Breast epithelium (tissue), 4 donors: Measurements from ENCODE around the gene TTC7B. TPM values are rescaled to one million over a fixed set of nuclear protein-coding genes. Genes with fewer than 3 reads are reported as not detected.

Experiments used
- DNase-seq, 2 donors: peaks; one replicate each; pipeline ENCODE4 v3.0.0-alpha.2; 2019; ENCODE audit warnings: low spot score in 2 of 2
- H3K27ac ChIP-seq, 2 donors: fragments of 200-600 bp; sonication (generic) in 1 of 2; one replicate each; pipeline ENCODE4 v1.5.1; 2016 to 2019; ENCODE audit warnings: mild to moderate bottlenecking in 1 of 2
- H3K27me3 ChIP-seq, 2 donors: fragments of 200-600 bp; sonication (generic) in 1 of 2; one replicate each; pipeline versions ENCODE4 v1.5.1 to v1.6.0; 2017 to 2019; ENCODE audit warnings: control low read depth in 1 of 2, mild to moderate bottlenecking in 1 of 2
- H3K36me3 ChIP-seq: fragments of 200-600 bp; one replicate; pipeline ENCODE4 v1.5.1; 2019
- H3K4me1 ChIP-seq, 2 donors: fragments of 200-600 bp; sonication (generic); one replicate each; pipeline ENCODE4 v1.5.1; 2016 to 2019; ENCODE audit warnings: control low read depth in 1 of 2
- H3K4me3 ChIP-seq, 3 donors: fragments of 200-600 bp; sonication (generic); 1 replicate in 2 of 3; 2 replicates in 1 of 3; pipeline ENCODE4 v1.5.1; 2016 to 2019; ENCODE audit warnings: mild to moderate bottlenecking in 3 of 3, moderate library complexity in 2 of 3
- H3K9me3 ChIP-seq, 2 donors: fragments of 200-600 bp; sonication (generic) in 1 of 2; one replicate each; pipeline ENCODE4 v1.5.1; 2016 to 2019; ENCODE audit warnings: control low read depth in 1 of 2
- CTCF ChIP-seq, 3 donors: fragments of 450-650 bp; IDR thresholded peaks; one replicate each; pipeline ENCODE4 v1.5.1; 2016 to 2017; ENCODE audit warnings: antibody characterized with exemption in 3 of 3, mild to moderate bottlenecking in 3 of 3, moderate library complexity in 3 of 3
- POLR2A ChIP-seq: fragments of 450-650 bp; IDR thresholded peaks from one replicate; pipeline ENCODE4 v1.6.1; 2016; ENCODE audit warnings: antibody characterized with exemption, mild to moderate bottlenecking, moderate library complexity
- POLR2AphosphoS5 ChIP-seq, 3 donors: sonication (generic); formaldehyde crosslinking; IDR thresholded peaks; one replicate each; pipeline ENCODE4 v1.6.1; 2017; ENCODE audit warnings: antibody characterized with exemption in 3 of 3
- intact Hi-C: fragments of 100-400 bp; cut with DNase I; formaldehyde crosslinking; loops from one replicate; pipeline ENCODE4 v1.15.1; 2023; ENCODE audit warnings: low total_unique reads
- total RNA-seq, 3 donors: library from RNA; depleted of rRNA; stranded (reverse); fragments of >200 nt; gene quantifications; one replicate each; pipeline ENCODE4 v1.1.0, GENCODE V29; 2016

Gene TTC7B
- total RNA-seq, 3 donors from 2014 or later: 14.0 to 29.1 (median 22.0) TPM

DNA sequence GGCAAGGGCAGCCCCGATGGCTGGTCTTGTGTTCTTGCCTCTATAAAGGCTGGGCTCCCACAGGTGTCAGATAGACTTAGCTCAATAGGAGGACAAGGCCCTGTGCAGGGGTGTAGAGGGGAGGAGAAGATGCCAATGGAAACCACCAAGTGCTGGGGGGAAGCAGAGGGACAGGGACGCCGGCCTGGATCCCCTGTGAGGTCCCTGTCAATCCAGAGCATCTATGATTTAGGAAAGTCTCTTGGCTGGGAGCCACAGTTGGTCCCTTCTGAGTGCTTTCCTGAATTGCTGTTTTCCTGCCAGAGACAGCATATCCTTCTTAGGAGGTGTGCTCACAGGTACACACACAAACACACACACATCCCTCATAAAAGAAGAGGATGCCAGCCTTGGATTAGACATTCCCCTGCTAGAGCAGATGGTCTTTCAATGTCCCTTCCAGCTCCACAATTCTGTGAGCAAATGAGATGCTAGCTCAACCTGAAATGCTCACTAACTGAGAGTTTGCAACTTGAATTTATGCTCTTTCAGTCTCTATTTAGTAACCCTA, 62.7 kb downstream of the TTC7B start:
- Histone ChIP-seq H3K4me1 (no peaks in the 10 kb centered on the region), H3K27me3 (no peaks in the 10 kb centered on the region), H3K9me3 (peaks cover 8% of the 10 kb centered on the region in 2 donors), H3K36me3 (no peaks in the 10 kb centered on the region), H3K27ac (no peak overlapping the region), H3K4me3 (no peak overlapping the region)
- no peak for DNase-seq
- TF ChIP-seq CTCF (IDR thresholded peaks at IDR 0.05): no peak
- no peak for TF ChIP-seq POLR2AphosphoS5 (IDR thresholded peaks at IDR 0.05)
- TF ChIP-seq POLR2A: no peak
- intact Hi-C loops: no loop called here

DNA sequence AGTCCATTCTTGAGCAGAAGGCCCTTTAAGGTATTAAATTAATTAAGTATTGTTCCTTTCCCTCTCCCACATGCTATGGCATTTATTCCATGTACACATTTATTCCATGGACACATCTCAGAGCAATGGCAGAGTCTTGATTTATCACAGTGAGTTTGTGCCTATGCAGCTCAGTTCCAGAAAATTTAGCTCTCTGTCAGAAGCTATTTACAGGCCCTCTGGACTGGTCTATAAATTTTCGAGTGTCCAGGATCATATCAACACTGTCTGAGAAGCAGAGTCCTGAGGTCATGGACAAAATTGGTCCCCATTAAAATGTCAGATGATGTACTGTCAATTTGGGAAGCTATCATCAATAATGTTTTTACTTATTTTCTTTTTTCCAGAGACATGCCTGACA, 65.5 kb downstream of the TTC7B start:
- no peak overlapping the region for H3K27ac ChIP-seq
- H3K36me3 ChIP-seq: no peaks in the 10 kb centered on the region
- TF ChIP-seq CTCF (IDR thresholded peaks at IDR 0.05) (no peak), POLR2AphosphoS5 (IDR thresholded peaks at IDR 0.05) (no peak), POLR2A (no peak)
- intact Hi-C loops: no loop called here
- DNase-seq: no peak
- H3K4me3 ChIP-seq: no peak overlapping the region
- no peaks in the 10 kb centered on the region for H3K4me1 ChIP-seq
- peaks cover 8% of the 10 kb centered on the region in 2 donors for H3K9me3 ChIP-seq
- no peaks in the 10 kb centered on the region for H3K27me3 ChIP-seq

DNA sequence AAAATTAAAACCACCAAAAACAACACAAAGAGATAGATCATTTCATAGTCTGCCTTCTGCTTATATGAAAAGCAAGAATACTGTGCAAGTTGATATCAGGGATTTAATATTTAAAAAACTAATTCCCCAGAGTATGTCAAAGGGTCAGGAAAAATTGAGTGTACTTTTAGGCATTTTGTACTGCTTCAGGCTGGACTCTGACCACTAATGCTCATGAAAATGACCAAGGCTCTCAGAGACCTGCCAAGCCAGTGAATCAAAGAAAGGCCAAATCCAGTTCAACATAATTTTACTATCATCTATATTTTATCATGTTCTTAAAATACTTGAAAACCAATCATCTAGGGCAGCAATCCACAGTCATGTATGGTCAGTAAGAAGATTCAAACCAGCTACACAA, 66.0 kb downstream of the TTC7B start:
- DNase-seq: no peak
- TF ChIP-seq POLR2A: no peak
- no peak for TF ChIP-seq POLR2AphosphoS5 (IDR thresholded peaks at IDR 0.05)
- no peak for TF ChIP-seq CTCF (IDR thresholded peaks at IDR 0.05)
- H3K9me3 ChIP-seq: peaks cover 8% of the 10 kb centered on the region in 2 donors
- no peaks in the 10 kb centered on the region for H3K4me1 ChIP-seq
- no peaks in the 10 kb centered on the region for H3K36me3 ChIP-seq
- intact Hi-C loops: no loop called here
- H3K27me3 ChIP-seq: no peaks in the 10 kb centered on the region
- no peak overlapping the region for H3K27ac ChIP-seq
- H3K4me3 ChIP-seq: no peak overlapping the region

GRCh38 chr14:90747909-90748308, 68.3 kb downstream of the TTC7B start:
- H3K4me3 ChIP-seq: no peak overlapping the region
- H3K27ac ChIP-seq: no peak overlapping the region
- peaks cover 8% of the 10 kb centered on the region in 2 donors for H3K9me3 ChIP-seq
- no peaks in the 10 kb centered on the region for H3K36me3 ChIP-seq
- intact Hi-C loops: no loop called here
- TF ChIP-seq POLR2A: no peak
- no peak for TF ChIP-seq CTCF (IDR thresholded peaks at IDR 0.05)
- TF ChIP-seq POLR2AphosphoS5 (IDR thresholded peaks at IDR 0.05): no peak
- H3K4me1 ChIP-seq: no peaks in the 10 kb centered on the region
- no peaks in the 10 kb centered on the region for H3K27me3 ChIP-seq
- no peak for DNase-seq

- DNase-seq: no peak
- Histone ChIP-seq H3K27me3 (no peaks in the 10 kb centered on the region), H3K4me1 (no peaks in the 10 kb centered on the region), H3K27ac (peak overlapping the region in 1 of 2 donors; percentile 8), H3K4me3 (no peak overlapping the region), H3K9me3 (no peaks in the 10 kb centered on the region), H3K36me3 (no peaks in the 10 kb centered on the region)
- TF ChIP-seq POLR2AphosphoS5 (IDR thresholded peaks at IDR 0.05): no peak
- intact Hi-C loops: no loop called here
These were observed 72.4 kb downstream of the TTC7B start for GRCh38 chr14:90743826-90744225.

DNA sequence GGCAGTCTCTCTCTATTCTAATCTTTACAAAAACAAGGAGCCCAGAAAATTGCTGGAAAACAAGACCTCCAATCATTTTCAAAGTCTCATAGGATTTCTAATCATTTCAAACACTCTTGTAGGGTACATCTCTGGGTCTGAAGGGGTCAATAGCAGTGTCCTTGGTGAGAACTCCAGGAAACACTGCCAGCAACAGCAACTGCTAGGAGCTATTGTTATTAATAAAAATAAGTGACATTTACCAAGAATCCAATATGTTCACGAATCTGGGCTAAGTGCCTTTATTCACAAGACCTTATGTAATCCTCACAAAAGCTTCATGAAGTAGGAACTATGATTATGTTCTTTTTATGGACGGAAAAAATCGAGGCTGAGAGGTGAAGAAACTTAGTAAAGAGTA, 72.8 kb downstream of the TTC7B start:
- Histone ChIP-seq H3K36me3 (no peaks in the 10 kb centered on the region), H3K27ac (peak overlapping the region in 1 of 2 donors; percentile 8), H3K9me3 (no peaks in the 10 kb centered on the region), H3K27me3 (no peaks in the 10 kb centered on the region), H3K4me1 (no peaks in the 10 kb centered on the region), H3K4me3 (no peak overlapping the region)
- TF ChIP-seq POLR2A: no peak
- no peak for TF ChIP-seq CTCF (IDR thresholded peaks at IDR 0.05)
- no peak for TF ChIP-seq POLR2AphosphoS5 (IDR thresholded peaks at IDR 0.05)
- no peak for DNase-seq
- intact Hi-C loops: no loop called here
